Erythroblast (primary cell): ENCODE measurements around the gene PLCXD1.

Source experiments
- DNase-seq, 2 experiments: peaks; one replicate each; lab custom pipeline; 2025; lab: John Stamatoyannopoulos, UW
- GATA1 ChIP-seq: IDR thresholded peaks from 2 replicates; pipeline ENCODE4 v1.6.1; 2011; ENCODE audit warnings: low read depth, mild to moderate bottlenecking, control low read depth, low read length, moderate library complexity
- POLR2A ChIP-seq: IDR thresholded peaks from 2 replicates; pipeline ENCODE4 v1.6.1; 2011; ENCODE audit warnings: mild to moderate bottlenecking, low read length

Gene PLCXD1

DNA sequence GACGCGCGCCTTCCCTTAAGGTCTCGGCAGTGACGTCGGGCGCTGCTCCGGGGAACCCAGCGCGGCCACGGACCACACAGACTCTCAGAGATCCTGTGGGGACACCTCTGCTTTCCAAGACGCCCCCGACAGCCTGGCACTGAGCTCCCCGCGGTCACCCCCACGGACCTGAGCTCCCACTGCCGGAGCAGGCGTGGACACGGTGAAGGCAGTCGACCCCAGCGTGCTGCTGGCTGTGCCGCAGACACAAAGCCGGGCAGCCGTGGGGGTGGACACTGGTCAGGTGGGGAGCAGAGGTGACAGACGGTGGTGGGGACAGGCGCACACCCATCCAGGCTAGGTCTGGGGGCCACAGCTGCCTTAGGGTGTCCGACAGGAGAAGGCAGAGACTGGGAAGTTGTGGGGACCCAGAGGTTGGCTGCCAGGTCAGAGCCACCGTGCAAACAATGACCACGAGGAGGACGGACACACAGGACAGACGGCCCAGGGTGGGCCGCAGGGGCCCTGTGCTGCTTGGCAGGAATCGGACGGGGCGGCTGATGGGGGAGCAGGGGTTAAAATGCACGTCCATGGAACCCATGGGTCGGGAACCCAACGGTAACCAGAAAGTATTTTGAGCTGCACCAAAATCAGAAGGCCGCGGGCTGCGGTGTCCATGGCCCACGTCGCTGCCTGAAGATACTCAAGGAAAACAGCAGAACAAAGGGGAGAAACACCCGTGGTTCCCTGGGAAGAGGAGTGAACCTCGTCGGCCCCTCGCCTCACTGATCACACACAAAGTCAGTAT is 54.0 kb downstream of the PLCXD1 start:
- no peak for DNase-seq
- TF ChIP-seq POLR2A: no peak
- no peak for TF ChIP-seq GATA1

DNA sequence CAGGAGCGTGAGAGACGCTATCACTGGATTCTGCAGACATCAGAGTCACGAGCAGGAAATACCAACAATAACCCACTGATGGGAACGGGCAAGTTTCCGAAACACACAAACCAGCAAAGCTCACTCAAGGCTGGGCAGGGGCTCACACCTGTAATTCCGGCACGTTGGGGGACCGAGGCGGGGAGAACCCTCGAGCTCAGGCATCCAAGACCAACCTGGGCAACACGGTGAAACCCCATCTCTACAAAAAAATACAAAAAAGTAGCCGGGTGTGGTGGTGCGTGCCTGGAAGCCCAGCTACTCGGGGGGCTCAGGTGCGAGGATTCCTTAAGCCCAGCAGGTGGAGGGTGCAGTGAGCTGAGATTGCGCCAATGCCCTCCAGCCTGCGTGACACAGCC is 54.6 kb downstream of the PLCXD1 start:
- no peak for DNase-seq
- TF ChIP-seq GATA1 (no peak), POLR2A (no peak)

DNA sequence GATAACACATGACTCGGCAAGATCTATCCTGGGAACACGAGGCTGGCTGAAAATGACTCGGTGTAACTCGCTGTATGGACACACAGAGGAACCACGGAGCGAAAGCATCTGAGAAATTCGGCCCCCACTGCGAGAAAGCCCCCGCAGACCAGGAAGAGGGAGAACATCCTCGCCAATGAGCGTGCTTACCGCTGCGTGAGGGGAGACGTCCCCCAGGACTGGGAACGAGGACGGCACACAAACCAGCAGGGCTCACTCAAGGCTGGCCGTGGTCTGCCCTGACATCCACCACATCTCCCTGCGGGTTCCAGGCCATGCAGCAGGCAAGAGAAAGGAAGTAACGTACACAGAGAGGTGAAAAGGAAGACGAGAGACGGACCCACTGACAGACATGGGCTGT is 55.0 kb downstream of the PLCXD1 start:
- no peak for DNase-seq
- TF ChIP-seq GATA1 (no peak), POLR2A (no peak)

DNA sequence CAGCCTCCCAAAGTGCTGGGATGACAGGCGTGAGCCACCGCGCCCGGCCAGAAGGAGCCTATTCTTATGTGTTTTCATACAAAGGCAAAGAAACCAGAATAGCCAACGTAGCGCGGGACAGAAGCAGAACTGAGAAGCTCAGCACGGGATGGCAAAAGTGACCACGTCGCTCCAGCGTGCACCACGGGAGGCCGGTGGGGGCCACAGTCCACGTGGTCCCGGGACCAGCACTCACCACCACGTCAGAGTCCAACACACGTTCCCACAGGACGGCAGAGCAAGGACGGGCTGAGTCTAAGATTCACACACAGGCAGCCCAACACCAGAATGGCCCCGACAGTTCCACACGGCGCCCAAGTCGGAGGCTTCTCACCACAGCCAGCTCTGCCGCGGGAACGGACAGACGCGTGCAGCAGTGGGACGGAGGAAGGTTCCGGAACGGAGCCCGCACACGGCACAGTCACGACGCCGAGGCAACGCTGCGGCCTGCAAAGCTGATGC is 56.2 kb downstream of the PLCXD1 start:
- TF ChIP-seq GATA1: no peak
- no peak for DNase-seq

DNA sequence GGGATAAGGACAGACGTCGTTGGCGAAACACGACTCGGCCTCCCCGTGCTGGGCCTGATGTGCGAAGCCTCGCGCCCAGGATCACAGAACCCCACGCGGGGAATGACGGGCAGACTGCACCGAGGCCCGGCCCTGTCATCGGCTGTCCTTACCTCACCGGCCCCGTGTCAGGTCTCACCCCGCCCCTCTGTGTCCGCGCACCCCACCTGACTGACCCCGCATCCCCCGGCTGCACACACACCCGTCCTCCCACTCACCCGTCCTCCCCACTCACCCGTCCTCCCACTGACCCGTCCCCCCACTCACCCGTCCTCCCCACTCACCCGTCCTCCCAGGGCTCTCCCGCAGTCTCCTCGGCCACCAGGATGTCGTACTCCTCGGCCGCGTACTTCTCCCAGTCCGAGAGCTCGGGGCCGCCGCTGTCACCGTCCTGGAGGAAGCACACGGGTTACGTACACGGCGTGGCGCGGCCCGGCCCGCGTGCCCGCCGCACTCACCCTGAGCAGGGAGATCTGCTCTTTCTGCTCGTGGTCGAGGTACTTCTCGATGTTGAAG is 57.2 kb downstream of the PLCXD1 start:
- no peak for DNase-seq
- TF ChIP-seq POLR2A (no peak), GATA1 (no peak)

DNA sequence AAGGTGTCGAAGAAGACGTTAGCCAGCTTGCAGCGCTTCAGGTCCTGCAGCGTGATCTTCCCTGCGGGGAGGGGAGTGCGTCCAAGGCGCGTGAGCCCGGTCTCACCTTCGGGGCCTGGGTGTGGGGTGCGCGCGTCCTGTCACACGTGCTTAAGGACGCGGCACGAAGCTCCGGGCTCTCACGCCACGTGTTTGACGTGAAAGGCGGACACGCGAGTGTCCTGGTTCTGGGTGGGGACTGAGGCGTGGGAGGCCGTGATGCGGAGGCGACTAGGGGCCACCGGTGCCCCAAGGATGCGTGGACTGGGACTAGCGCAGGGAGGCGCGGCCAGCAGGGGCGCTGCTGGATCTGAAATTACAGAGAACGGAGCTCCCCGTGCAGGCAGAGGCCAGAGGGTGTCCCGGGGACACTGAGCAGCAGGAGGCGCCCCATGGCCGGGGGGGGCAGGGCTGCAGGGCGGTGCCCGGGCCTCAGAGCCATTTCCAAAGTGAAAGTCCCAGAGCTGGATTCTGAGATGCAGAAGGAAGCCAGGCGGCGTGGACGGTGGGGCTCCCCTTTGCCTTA is 57.7 kb downstream of the PLCXD1 start:
- DNase-seq: no peak
- TF ChIP-seq GATA1 (no peak), POLR2A (no peak)

DNA sequence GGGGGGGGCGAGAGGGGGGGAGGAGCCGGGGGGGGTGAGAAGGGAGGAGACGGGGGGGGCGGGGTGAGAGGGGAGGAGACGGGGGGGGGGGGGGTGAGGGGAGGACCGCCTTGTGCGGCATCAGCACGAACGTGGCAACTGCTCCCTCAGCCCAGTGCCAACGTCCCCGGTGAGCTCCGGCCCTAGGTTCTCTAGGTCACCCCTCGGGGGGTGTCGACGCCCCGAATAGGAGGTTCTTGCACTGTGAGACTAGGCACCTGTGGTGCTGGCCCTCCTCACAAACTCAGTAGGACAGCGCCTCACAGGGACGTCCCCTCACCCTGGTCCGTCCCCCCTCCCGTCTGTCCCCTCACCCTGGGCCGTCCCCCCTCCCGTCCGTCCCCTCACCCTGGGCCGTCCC is 58.9 kb downstream of the PLCXD1 start:
- no peak for DNase-seq
- no peak for TF ChIP-seq POLR2A
- TF ChIP-seq GATA1: no peak

DNA sequence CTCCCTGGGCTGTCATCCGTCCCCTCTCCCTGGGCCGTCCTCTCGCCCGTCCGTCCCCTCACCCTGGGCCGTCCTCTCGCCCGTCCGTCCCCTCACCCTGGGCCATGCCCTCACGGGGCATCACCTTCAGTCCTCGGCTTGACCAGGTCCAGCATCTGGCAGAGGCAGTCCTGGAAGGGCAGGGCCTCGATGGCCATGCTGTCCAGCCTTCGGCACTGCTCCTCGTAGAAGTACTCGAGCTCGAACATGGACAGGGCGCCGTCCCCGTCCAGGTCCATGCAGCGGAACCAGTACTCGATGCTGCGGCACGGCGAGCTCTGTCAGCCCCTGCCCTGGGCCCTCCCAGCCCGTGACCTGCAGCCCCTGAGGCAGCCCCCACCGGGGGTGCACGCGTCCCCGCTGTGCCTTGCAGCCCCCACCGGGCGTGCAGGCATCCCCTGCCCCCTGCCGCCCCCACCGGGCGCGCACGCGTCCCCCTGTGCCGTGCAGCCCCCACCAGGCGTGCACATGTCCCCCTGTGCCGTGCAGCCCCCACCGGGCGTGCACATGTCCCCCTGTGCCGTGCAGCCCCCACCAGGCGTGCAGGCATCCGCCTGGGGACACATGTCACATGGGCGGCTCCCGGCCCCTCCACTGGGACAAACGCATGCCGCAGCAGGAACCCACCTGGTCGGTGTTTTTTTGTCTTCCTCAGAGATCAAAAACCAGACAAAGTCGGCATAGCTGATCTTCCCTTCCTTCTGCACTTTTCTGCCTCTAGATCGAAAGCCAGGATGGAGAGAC is 59.7 kb downstream of the PLCXD1 start:
- TF ChIP-seq POLR2A (no peak), GATA1 (no peak)
- DNase-seq: no peak

DNA sequence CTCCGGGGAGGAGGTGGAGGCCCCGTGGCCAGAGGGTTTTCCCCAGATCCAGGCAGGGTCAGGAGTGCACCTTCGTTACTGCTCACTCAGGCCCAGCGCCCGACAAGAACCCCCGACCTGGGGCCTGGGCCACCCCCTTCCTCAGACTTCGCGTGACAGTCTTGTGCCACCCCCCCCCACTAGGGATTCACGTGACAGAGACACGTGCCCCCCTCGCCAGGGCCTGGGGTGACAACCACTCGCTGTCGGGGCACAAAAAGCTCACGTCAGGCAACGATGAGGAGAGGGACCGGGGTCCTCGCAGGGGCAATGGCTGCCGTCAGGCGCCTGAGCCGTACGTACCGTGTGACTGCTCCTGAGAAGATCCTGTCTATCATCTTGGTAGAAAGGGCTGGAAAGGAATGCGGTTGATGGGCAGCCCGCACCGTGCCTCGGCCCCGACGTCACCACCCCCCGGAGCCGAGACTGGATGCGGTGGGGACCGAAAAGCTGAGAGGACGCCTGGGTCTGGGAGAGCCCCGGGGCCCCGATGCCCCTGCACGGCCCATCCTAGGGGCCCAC is 60.4 kb downstream of the PLCXD1 start:
- no peak for TF ChIP-seq GATA1
- TF ChIP-seq POLR2A: no peak
- no peak for DNase-seq

DNA sequence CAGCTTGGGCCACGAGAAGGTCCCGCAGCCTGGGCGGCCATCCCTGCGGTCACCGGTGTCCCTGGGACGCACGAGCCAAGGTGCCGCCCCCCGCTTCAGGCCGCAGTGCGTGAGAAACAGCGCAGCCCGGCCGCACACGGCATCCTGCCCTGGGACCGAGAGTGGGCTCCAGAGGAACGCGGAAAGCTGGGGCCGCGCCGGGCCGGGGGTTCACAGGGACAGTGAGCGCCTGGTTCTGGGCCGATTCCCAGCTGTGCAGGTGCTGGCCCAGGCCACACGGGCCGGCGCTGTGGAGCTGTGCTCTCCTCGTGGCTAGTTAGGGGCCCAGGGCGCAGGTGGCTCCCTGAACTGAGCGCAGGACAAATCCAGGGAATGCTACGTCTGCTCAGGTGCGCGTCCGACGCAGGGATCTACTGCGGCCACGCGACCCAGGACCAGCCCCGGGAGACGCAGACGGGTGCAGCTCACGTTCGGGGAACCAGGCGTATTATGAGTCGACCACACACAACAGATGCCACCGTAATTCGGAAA is 63.3 kb downstream of the PLCXD1 start:
- DNase-seq: no peak
- TF ChIP-seq POLR2A (no peak), GATA1 (no peak)

DNA sequence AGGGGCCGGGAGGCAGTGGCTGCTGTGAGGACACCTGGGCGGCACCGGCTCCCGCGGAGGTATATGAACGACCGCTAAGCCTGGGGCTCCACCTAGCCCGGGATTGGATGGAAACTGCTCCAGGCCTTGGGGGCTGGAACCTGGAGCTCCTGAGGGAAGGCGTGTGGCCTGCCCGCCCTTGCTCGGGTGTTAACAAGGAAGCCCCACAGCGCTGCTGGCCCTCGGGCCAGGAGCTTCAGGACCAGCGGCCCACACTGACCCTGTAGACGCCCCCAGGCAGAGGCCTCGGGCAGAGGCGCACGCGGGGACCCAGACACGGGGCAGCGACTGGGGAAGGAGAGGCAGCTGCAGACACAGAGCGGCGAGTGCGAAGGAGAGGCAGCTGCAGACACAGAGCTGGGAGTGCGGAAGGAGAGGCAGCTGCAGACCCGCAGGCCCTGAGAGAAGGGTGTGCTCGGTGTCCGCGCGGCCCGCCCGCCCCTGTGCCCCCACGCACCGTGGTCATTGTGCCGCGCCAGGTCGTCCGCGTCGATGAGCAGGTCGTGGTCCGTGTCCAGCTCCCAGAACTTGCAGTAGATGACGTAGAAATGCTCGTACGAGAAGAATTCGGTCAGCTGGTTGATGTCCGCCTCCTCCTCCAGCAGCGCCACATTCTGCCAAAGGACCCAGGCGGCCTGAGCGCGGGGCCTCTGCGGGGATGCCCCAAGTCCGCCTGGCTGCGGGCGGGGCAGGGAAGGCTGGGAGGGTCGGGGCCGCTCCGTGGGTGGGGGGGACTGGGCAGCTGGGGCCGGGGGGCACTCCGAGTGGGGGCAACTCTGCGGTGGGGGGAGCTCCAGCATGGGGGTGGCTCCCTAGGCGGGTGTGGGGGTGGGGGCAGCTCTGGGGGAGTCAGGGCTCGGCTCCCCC is 64.1 kb downstream of the PLCXD1 start:
- DNase-seq: no peak
- TF ChIP-seq GATA1: no peak
- no peak for TF ChIP-seq POLR2A

DNA sequence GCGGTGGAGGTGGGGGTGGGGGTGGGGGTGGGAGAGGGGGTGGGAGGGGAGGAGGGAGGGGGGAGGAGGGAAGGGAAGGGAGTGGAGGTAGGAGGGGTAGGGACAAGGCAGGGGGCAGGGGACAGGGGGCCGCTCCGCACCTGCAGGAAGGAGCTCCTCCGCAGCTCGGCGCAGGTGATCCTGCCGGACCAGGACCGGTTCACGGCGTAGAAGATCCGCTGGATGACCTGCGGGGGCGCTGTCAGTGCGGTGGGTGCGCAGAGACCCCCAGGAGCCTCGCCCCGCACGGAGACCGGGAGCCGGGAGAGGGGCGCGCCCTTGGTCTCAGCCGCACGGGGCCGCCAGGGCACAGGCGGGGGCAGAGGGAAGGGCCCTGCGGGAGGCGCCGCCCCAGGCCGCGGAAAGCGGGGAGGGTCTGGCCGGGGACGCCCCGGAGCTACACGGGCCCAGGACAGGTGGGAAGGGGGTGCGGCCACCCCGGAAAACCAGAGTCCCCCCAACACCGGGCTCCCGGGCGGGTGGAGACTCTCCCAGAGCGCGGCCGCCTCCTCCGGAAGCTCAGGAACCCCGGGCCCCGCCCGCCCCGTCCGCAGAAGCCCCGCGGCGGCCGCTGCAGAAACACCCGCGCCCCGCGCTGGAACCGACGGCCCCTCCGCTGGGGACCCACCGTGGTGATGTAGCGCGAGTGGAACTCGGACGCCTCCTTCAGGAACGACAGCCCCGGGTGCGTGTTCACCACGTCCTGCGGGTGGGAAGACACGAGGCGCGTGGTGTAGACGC is 65.0 kb downstream of the PLCXD1 start:
- DNase-seq: no peak
- no peak for TF ChIP-seq POLR2A
- TF ChIP-seq GATA1: no peak
